Breast epithelium (tissue), 3 donors: ENCODE data around the gene HTR4.

Experiments used
- POLR2A ChIP-seq: fragments of 450-650 bp; IDR thresholded peaks from one replicate; pipeline ENCODE4 v1.6.1; 2016; ENCODE audit warnings: antibody characterized with exemption, mild to moderate bottlenecking, moderate library complexity
- POLR2AphosphoS5 ChIP-seq, 3 donors: sonication (generic); formaldehyde crosslinking; IDR thresholded peaks; one replicate each; pipeline ENCODE4 v1.6.1; 2017; ENCODE audit warnings: antibody characterized with exemption in 3 of 3
- TF ChIP-seq, protein P1 (sequence below), 3 donors: fragments of 450-650 bp; IDR thresholded peaks; one replicate each; pipeline ENCODE4 v1.5.1; 2016 to 2017; ENCODE audit warnings: antibody characterized with exemption in 3 of 3, mild to moderate bottlenecking in 3 of 3, moderate library complexity in 3 of 3

DNA sequence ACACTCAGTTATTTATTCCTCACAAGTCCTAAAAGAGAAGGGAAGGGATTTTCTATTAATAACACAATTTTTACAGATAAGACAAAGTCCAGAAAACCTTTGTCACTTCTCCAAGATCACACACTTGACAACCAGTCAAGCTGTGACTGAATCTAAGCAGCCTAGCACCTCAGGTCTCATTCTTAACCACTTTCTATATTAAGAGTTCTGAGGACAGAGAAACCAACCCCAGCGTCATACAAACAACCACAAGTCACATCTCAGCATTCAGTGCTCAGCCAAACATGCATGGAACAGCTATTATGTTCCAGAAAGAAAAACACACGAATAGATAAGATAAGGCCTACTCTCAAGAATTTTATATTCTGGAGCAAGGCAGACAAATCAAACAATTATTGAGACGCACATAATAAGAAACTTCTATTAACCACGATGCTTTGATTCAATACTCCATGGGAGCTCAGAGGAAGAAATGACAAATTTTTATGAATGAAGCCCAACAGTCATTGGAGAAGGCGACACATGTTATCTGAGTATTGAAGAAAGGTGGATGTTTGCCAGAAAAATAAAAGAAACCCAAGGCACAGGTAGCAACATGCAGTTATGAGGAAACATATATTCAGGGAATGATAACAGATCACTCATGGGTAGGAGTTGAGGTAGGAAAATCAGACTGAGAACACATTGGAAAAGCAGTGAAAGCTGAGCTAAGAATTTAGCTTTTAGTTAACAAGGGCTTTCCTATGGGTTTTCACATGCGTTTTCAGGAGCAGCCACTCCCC lies 113.1 kb downstream of the HTR4 start:
- TF ChIP-seq, protein P1, sequence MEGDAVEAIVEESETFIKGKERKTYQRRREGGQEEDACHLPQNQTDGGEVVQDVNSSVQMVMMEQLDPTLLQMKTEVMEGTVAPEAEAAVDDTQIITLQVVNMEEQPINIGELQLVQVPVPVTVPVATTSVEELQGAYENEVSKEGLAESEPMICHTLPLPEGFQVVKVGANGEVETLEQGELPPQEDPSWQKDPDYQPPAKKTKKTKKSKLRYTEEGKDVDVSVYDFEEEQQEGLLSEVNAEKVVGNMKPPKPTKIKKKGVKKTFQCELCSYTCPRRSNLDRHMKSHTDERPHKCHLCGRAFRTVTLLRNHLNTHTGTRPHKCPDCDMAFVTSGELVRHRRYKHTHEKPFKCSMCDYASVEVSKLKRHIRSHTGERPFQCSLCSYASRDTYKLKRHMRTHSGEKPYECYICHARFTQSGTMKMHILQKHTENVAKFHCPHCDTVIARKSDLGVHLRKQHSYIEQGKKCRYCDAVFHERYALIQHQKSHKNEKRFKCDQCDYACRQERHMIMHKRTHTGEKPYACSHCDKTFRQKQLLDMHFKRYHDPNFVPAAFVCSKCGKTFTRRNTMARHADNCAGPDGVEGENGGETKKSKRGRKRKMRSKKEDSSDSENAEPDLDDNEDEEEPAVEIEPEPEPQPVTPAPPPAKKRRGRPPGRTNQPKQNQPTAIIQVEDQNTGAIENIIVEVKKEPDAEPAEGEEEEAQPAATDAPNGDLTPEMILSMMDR (IDR thresholded peaks at IDR 0.05): no peak
- TF ChIP-seq POLR2AphosphoS5 (IDR thresholded peaks at IDR 0.05) (no peak), POLR2A (no peak)
